H9 (cell line): Measurements from ENCODE around the gene PCSK2. TPM values are rescaled to one million over a fixed set of nuclear protein-coding genes. Genes with fewer than 3 reads are reported as not detected.

Experiments
- DNase-seq: peaks from one replicate; pipeline ENCODE4 v3.0.0-alpha.2; 2017
- H2AFZ ChIP-seq: one replicate; pipeline ENCODE4 v1.6.1; 2013; ENCODE audit warnings: mild to moderate bottlenecking, low read length, control low read depth, moderate library complexity
- H2AK5ac ChIP-seq: 2 replicates; pipeline ENCODE4 v1.6.1; 2013; ENCODE audit warnings: low read length, control low read depth, mixed read lengths; ENCODE audit not compliant: insufficient read length
- H2BK120ac ChIP-seq: one replicate; pipeline ENCODE4 v1.6.1; 2013; ENCODE audit warnings: low read depth, mild to moderate bottlenecking, low read length, control low read depth, inconsistent platforms; ENCODE audit not compliant: poor library complexity, severe bottlenecking
- H2BK12ac ChIP-seq: 2 replicates; pipeline ENCODE4 v1.6.1; 2013; ENCODE audit warnings: low read length, control low read depth, mixed read lengths, low read depth; ENCODE audit not compliant: insufficient read length
- H2BK15ac ChIP-seq: 2 replicates; pipeline ENCODE4 v1.6.1; 2013; ENCODE audit warnings: low read depth, low read length, control low read depth
- H2BK20ac ChIP-seq: one replicate; pipeline ENCODE4 v1.6.1; 2013; ENCODE audit warnings: low read depth, mild to moderate bottlenecking, low read length, control low read depth, inconsistent platforms; ENCODE audit not compliant: poor library complexity, severe bottlenecking
- H2BK5ac ChIP-seq: 2 replicates; pipeline ENCODE4 v1.6.1; 2013; ENCODE audit warnings: low read length, control low read depth, mixed read lengths; ENCODE audit not compliant: insufficient read length
- H3K14ac ChIP-seq: 2 replicates; pipeline ENCODE4 v1.6.1; 2013; ENCODE audit warnings: low read length, control low read depth; ENCODE audit not compliant: insufficient read depth
- H3K18ac ChIP-seq: 2 replicates; pipeline ENCODE4 v1.6.1; 2013; ENCODE audit warnings: low read depth, mild to moderate bottlenecking, mixed read lengths, low read length, control low read depth; ENCODE audit not compliant: insufficient read length
- H3K23ac ChIP-seq: 2 replicates; pipeline ENCODE4 v1.6.1; 2013; ENCODE audit warnings: low read length, control low read depth, mixed read lengths, low read depth; ENCODE audit not compliant: insufficient read length
- H3K23me2 ChIP-seq: 2 replicates; pipeline ENCODE4 v1.6.1; 2013; ENCODE audit warnings: low read depth, mild to moderate bottlenecking, mixed read lengths, low read length, control low read depth; ENCODE audit not compliant: insufficient read length, poor library complexity, severe bottlenecking
- H3K27ac ChIP-seq: 2 replicates; pipeline ENCODE4 v1.5.1; 2013; ENCODE audit warnings: low read length, control low read depth, mixed read lengths, low read depth; ENCODE audit not compliant: insufficient read length
- H3K27me3 ChIP-seq: 2 replicates; pipeline ENCODE4 v1.6.1; 2013; ENCODE audit warnings: low read length, control low read depth, inconsistent platforms; ENCODE audit not compliant: insufficient read depth
- H3K4ac ChIP-seq: 2 replicates; pipeline ENCODE4 v1.6.1; 2013; ENCODE audit warnings: low read depth, mild to moderate bottlenecking, control low read depth, inconsistent platforms, low read length, moderate library complexity
- H3K4me1 ChIP-seq: 2 replicates; pipeline ENCODE4 v1.6.1; 2013; ENCODE audit warnings: low read length, control low read depth, inconsistent platforms; ENCODE audit not compliant: insufficient read depth
- H3K4me2 ChIP-seq: 2 replicates; pipeline ENCODE4 v1.6.1; 2013; ENCODE audit warnings: low read length, control low read depth, mixed read lengths; ENCODE audit not compliant: insufficient read length, insufficient read depth
- H3K56ac ChIP-seq: 2 replicates; pipeline ENCODE4 v1.6.1; 2013; ENCODE audit warnings: low read depth, mild to moderate bottlenecking, mixed read lengths, low read length, control low read depth; ENCODE audit not compliant: insufficient read length
- H3K79me1 ChIP-seq: 2 replicates; pipeline ENCODE4 v1.6.1; 2013; ENCODE audit warnings: low read depth, mild to moderate bottlenecking, moderate library complexity, low read length, control low read depth, inconsistent platforms; ENCODE audit not compliant: insufficient read depth, poor library complexity, severe bottlenecking
- H3K79me2 ChIP-seq: 2 replicates; pipeline ENCODE4 v1.6.1; 2013; ENCODE audit warnings: low read length, control low read depth, inconsistent platforms; ENCODE audit not compliant: insufficient read depth
- H3K9ac ChIP-seq: 2 replicates; pipeline ENCODE4 v1.6.1; 2013; ENCODE audit warnings: low read length, control low read depth, mixed read lengths; ENCODE audit not compliant: insufficient read length; ENCODE audit errors: extremely low read depth
- H3K9me3 ChIP-seq: one replicate; pipeline ENCODE4 v1.6.1; 2013; ENCODE audit warnings: low read depth, low read length, inconsistent platforms; ENCODE audit not compliant: control insufficient read depth
- H3T11ph ChIP-seq: one replicate; pipeline ENCODE4 v1.6.1; 2013; ENCODE audit warnings: mild to moderate bottlenecking, low read length, control low read depth, inconsistent platforms
- H4K20me1 ChIP-seq: one replicate; pipeline ENCODE4 v1.6.1; 2013; ENCODE audit not compliant: control insufficient read depth, insufficient read length, insufficient read depth
- H4K5ac ChIP-seq: 2 replicates; pipeline ENCODE4 v1.6.1; 2013; ENCODE audit warnings: low read depth, mild to moderate bottlenecking, mixed read lengths, low read length, control low read depth; ENCODE audit not compliant: insufficient read length
- H4K8ac ChIP-seq: replicated peaks from 2 replicates; pipeline ENCODE4 v1.6.1; 2013; ENCODE audit warnings: low read length, control low read depth, mixed read lengths, low read depth; ENCODE audit not compliant: insufficient read length
- H4K91ac ChIP-seq: 2 replicates; pipeline ENCODE4 v1.6.1; 2013; ENCODE audit warnings: low read depth, mild to moderate bottlenecking, moderate library complexity, mixed read lengths, low read length, control low read depth; ENCODE audit not compliant: insufficient read length
- H3K27ac Mint-ChIP-seq, 3 experiments: 2 replicates in 2 of 3; 3 replicates in 1 of 3; pipeline ENCODE4 v1.8.0; 2020 to 2021; ENCODE audit warnings: mixed read lengths in 3 of 3, mild to moderate bottlenecking in 1 of 3, moderate library complexity in 1 of 3
- H3K27me3 Mint-ChIP-seq: 2 replicates; pipeline ENCODE4 v1.8.0; 2021; ENCODE audit warnings: low read depth, mild to moderate bottlenecking, moderate library complexity, mixed read lengths
- H3K36me3 Mint-ChIP-seq, 3 experiments: 2 replicates in 2 of 3; 3 replicates in 1 of 3; pipeline ENCODE4 v1.8.0; 2020 to 2021; ENCODE audit warnings: low read depth in 3 of 3, mixed read lengths in 3 of 3; ENCODE audit not compliant: insufficient read depth in 1 of 3
- H3K4me1 Mint-ChIP-seq, 2 experiments: 2 replicates each; pipeline ENCODE4 v1.8.0; 2020; ENCODE audit warnings: mixed read lengths in 2 of 2
- H3K4me3 Mint-ChIP-seq, 2 experiments: 2 replicates in 1 of 2; 3 replicates in 1 of 2; pipeline ENCODE4 v1.8.0; 2020 to 2021; ENCODE audit warnings: mild to moderate bottlenecking in 2 of 2, mixed read lengths in 2 of 2, moderate library complexity in 1 of 2
- H3K9me3 Mint-ChIP-seq, 2 experiments: 2 replicates in 1 of 2; 3 replicates in 1 of 2; pipeline ENCODE4 v1.8.0; 2020; ENCODE audit warnings: mild to moderate bottlenecking in 2 of 2, mixed read lengths in 2 of 2, moderate library complexity in 1 of 2
- CTCF ChIP-seq: fragments of 200-600 bp; sonication (generic); conservative IDR thresholded peaks from 3 replicates; pipeline ENCODE4 v1.8.0; 2021; ENCODE audit warnings: antibody characterized with exemption, mild to moderate bottlenecking
- WGBS: extraction: QIAGEN DNeasy Blood & Tissue Kit; methylation state at CpG from one replicate; pipeline ENCODE4 v1.1.7; 2013; ENCODE audit warnings: missing lambda C conversion rate, low lambda C conversion rate, mixed read lengths; ENCODE audit not compliant: insufficient read length; ENCODE audit errors: extremely low coverage; 5-methylcytosine and 5-hydroxymethylcytosine counted together
- total RNA-seq: library from RNA; stranded (reverse); gene quantifications from 2 replicates; pipeline ENCODE4 v1.2.1, GENCODE V29; 2021

The PCSK2 gene
- total RNA-seq, 1 experiment from 2014 or later: 2.8 TPM

DNA sequence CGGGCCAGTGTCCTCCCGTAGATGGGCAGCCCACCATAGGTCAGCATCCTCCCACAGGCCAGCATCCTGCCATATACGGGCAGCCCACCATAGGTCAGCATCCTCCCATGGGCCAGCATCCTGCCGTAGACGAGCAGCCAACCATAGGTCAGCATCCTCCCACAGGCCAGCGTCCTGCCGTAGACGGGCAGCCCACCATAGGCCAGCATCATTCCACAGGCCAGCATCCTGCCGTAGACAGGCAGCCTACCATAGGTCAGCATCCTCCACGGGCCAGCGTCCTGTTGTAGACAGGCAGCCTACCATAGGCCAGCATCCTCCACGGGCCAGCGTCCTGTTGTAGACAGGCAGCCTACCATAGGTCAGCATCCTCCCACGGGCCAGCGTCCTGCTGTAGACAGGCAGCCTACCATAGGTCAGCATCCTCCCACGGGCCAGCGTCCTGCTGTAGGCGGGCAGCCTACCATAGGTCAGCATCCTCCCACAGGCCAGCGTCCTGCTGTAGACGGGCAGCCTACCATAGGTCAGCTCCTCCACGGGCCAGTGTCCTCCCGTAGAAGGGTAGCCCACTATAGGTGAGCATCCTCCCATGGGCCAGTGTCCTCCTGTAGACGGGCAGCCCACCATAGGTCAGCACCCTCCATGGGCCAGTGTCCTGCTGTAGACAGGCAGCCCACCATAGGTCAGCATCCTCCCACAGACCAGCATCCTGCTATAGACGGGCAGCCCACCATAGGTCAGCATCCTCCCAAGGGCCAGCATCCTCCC lies 241.4 kb downstream of the PCSK2 start:
- Histone ChIP-seq H2BK15ac (no peak overlapping the region), H3K4me1 (no peaks in the 10 kb centered on the region), H3T11ph (no peak overlapping the region), H2BK20ac (no peak overlapping the region), H3K27ac (no peak overlapping the region), H3K79me2 (no peaks in the 10 kb centered on the region), H3K79me1 (no peaks in the 10 kb centered on the region), H3K27me3 (no peaks in the 10 kb centered on the region), H3K18ac (no peak overlapping the region), H3K23me2 (no peaks in the 10 kb centered on the region), H2BK120ac (no peak overlapping the region), H3K4me2 (no peak overlapping the region), H4K20me1 (no peaks in the 10 kb centered on the region), H2AFZ (no peak overlapping the region), H2AK5ac (no peak overlapping the region), H4K91ac (no peak overlapping the region), H3K14ac (no peak overlapping the region), H3K9me3 (no peaks in the 10 kb centered on the region), H2BK12ac (no peak overlapping the region), H3K4ac (no peak overlapping the region), H3K9ac (no peak overlapping the region), H4K5ac (no peak overlapping the region), H4K8ac (no peak overlapping the region), H2BK5ac (no peak overlapping the region), H3K23ac (no peak overlapping the region), H3K56ac (no peak overlapping the region)
- H3K4me3 Mint-ChIP-seq: no peak overlapping the region
- no peaks in the 10 kb centered on the region; the same call in 1 of the 2 replicates for H3K27me3 Mint-ChIP-seq
- no peaks in the 10 kb centered on the region for H3K36me3 Mint-ChIP-seq
- TF ChIP-seq CTCF: no peak
- no CpG with 5 or more reads among the region's 24 CpGs for WGBS
- H3K27ac Mint-ChIP-seq: no peak overlapping the region
- H3K9me3 Mint-ChIP-seq: no peaks in the 10 kb centered on the region
- H3K4me1 Mint-ChIP-seq: peaks cover 5 to 9% of the 10 kb centered on the region in 2 experiments
- DNase-seq: no peak
